Activated CD8-positive, alpha-beta T cell treated with anti-CD3 and anti-CD28 coated beads for 36 hours (primary cell): ENCODE measurements around the gene ZNF276. TPM values are rescaled to one million over a fixed set of nuclear protein-coding genes. Genes with fewer than 3 reads are reported as not detected.

Experiments used
- ATAC-seq: fragments of 200-7000 bp; cut with Tn5 transposase; one replicate; pipeline ENCODE4 v1.10.0; 2021; ENCODE audit warnings: mild to moderate bottlenecking, moderate library complexity
- CTCF ChIA-PET: fragments of 350-600 bp; sonication (Branson Sonifier 250); formaldehyde crosslinking; loops from one replicate; lab custom pipeline; 2021; ENCODE audit warnings: antibody characterized with exemption; lab: Charles Lee
- POLR2A ChIA-PET: fragments of 350-600 bp; sonication (Branson Sonifier 250); formaldehyde crosslinking; loops from one replicate; lab custom pipeline; 2021; ENCODE audit warnings: antibody characterized with exemption; lab: Charles Lee
- DNase-seq: peaks from one replicate; pipeline ENCODE4 v3.0.0-alpha.2; 2020
- H3K27ac Mint-ChIP-seq: one replicate; pipeline ENCODE4 v1.8.0; 2021; ENCODE audit warnings: mild to moderate bottlenecking, mixed read lengths
- H3K27me3 Mint-ChIP-seq: one replicate; pipeline ENCODE4 v1.8.0; 2021; ENCODE audit warnings: mixed read lengths
- H3K36me3 Mint-ChIP-seq: one replicate; pipeline ENCODE4 v1.8.0; 2021; ENCODE audit warnings: low read depth, mixed read lengths
- H3K4me1 Mint-ChIP-seq: one replicate; pipeline ENCODE4 v1.8.0; 2021; ENCODE audit warnings: low read depth, mixed read lengths
- H3K4me3 Mint-ChIP-seq: one replicate; pipeline ENCODE4 v1.8.0; 2021; ENCODE audit warnings: mild to moderate bottlenecking, moderate library complexity, mixed read lengths
- H3K9me3 Mint-ChIP-seq: one replicate; pipeline ENCODE4 v1.8.0; 2021; ENCODE audit warnings: mixed read lengths
- CTCF ChIP-seq: fragments of 200-600 bp; IDR thresholded peaks from one replicate; pipeline ENCODE4 v1.8.0; 2022; ENCODE audit warnings: antibody characterized with exemption, mild to moderate bottlenecking
- intact Hi-C: fragments of 100-400 bp; cut with micrococcal nuclease; formaldehyde crosslinking; loops from one replicate; pipeline ENCODE4 v1.10.0; 2022
- total RNA-seq, 2 experiments: library from RNA; stranded (reverse); gene quantifications; one replicate each; pipeline ENCODE4 v1.2.3, GENCODE V29; 2021

ZNF276 gene
- total RNA-seq, 2 experiments from 2014 or later, result 24.6 to 27.9 TPM

GRCh38 chr16:89739383-89739782 is 18.0 kb downstream of the ZNF276 start:
- Mint-ChIP-seq H3K27ac (no peak overlapping the region), H3K36me3 (peaks cover 50% of the 10 kb centered on the region), H3K4me1 (peaks cover 33% of the 10 kb centered on the region), H3K4me3 (no peak overlapping the region), H3K9me3 (no peaks in the 10 kb centered on the region), H3K27me3 (no peaks in the 10 kb centered on the region)
- ChIA-PET POLR2A (interaction anchor here (0.6 to 3.0 kb wide), 7 partner anchors 10 to 71 kb away, joined by 3 to 18 read pairs (median 4); partner anchors contain the start of gene CDK10), CTCF (interaction anchor here (0.9 to 4.8 kb wide), 3 partner anchors 15 to 54 kb away, joined by 5 to 21 read pairs (median 5); no protein-coding TSS in a partner anchor)
- no peak for ATAC-seq
- DNase-seq, result no peak
- no peak for TF ChIP-seq CTCF
- intact Hi-C loops, result no loop called here

- Mint-ChIP-seq H3K9me3 (no peaks in the 10 kb centered on the region), H3K27ac (no peak overlapping the region), H3K4me3 (no peak overlapping the region), H3K36me3 (peaks cover 43% of the 10 kb centered on the region), H3K4me1 (peaks cover 31% of the 10 kb centered on the region), H3K27me3 (no peaks in the 10 kb centered on the region)
- ATAC-seq, result peak; percentile 27
- intact Hi-C loops, result no loop called here
- DNase-seq, result no peak
- ChIA-PET CTCF (interaction anchor here (1.5 to 4.8 kb wide), 3 partner anchors 36 to 119 kb away, joined by 3 to 21 read pairs (median 7); no protein-coding TSS in a partner anchor), POLR2A (interaction anchor here (0.7 to 2.7 kb wide), 9 partner anchors 8 to 147 kb away, joined by 3 to 12 read pairs (median 4); no protein-coding TSS in a partner anchor)
- no peak for TF ChIP-seq CTCF
Observed at GRCh38 chr16:89741342-89742014, 20.1 kb downstream of the ZNF276 start.

DNA sequence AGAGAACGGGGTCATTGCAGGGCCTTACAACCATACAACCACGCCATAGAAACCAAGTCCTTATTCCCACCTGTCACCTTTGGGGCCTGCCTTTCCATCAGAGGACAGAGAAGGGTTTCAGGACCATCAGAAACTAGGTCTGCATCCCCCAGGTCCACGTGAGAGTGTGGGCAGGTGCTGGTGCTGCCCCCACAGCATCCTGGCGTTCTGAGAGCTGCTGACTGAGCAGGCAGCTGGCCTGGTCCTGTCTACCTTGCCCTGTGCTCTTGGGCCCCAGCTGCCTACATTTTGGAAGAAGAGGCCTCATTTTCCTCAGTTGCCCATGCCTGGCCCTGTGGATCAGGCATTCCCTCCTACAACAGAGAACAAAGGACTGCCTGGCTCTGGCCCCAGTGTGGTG is 21.6 kb downstream of the ZNF276 start:
- peak overlapping the region; percentile 65 for H3K27ac Mint-ChIP-seq
- peaks cover 35% of the 10 kb centered on the region for H3K36me3 Mint-ChIP-seq
- ATAC-seq, result no peak
- no peaks in the 10 kb centered on the region for H3K27me3 Mint-ChIP-seq
- ChIA-PET POLR2A (interaction anchor here (2.7 kb wide), 1 partner anchor 9 kb away, joined by 12 read pairs; no protein-coding TSS in a partner anchor), CTCF (interaction anchor here (4.8 kb wide), 1 partner anchor 37 kb away, joined by 21 read pairs; no protein-coding TSS in a partner anchor)
- no peak for DNase-seq
- no peaks in the 10 kb centered on the region for H3K9me3 Mint-ChIP-seq
- H3K4me1 Mint-ChIP-seq, result peaks cover 20% of the 10 kb centered on the region
- intact Hi-C loops, result no loop called here
- TF ChIP-seq CTCF, result no peak
- no peak overlapping the region for H3K4me3 Mint-ChIP-seq

DNA sequence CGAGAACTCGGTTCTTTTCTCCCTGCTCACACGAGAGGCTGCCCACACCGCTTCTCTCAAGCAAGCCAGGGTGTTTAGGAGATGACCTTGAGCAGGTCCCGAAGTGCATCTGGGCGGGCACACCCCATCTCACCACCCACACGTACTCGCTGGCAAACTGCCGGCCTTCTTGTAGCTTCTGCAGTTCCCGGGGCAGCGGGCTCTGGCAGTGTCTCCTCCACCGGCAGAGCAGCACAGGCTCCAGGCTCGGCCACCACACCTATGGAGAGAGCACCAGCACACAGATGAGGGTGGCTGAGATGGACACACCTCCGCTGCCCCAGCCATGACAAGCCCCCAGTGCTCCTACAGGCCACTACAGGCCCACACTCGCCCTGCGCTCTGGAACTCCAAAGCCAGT is 23.5 kb downstream of the ZNF276 start:
- H3K36me3 Mint-ChIP-seq, result peaks cover 36% of the 10 kb centered on the region
- intact Hi-C loops, result no loop called here
- no peak for ATAC-seq
- CTCF ChIA-PET, result no interaction called here
- peaks cover 14% of the 10 kb centered on the region for H3K4me1 Mint-ChIP-seq
- TF ChIP-seq CTCF, result no peak
- DNase-seq, result no peak
- H3K4me3 Mint-ChIP-seq, result no peak overlapping the region
- no peaks in the 10 kb centered on the region for H3K27me3 Mint-ChIP-seq
- no peak overlapping the region for H3K27ac Mint-ChIP-seq
- no peaks in the 10 kb centered on the region for H3K9me3 Mint-ChIP-seq
- POLR2A ChIA-PET, result interaction anchor here (1.6 to 1.7 kb wide), 2 partner anchors 17 to 41 kb away, joined by 3 to 4 read pairs; no protein-coding TSS in a partner anchor

DNA sequence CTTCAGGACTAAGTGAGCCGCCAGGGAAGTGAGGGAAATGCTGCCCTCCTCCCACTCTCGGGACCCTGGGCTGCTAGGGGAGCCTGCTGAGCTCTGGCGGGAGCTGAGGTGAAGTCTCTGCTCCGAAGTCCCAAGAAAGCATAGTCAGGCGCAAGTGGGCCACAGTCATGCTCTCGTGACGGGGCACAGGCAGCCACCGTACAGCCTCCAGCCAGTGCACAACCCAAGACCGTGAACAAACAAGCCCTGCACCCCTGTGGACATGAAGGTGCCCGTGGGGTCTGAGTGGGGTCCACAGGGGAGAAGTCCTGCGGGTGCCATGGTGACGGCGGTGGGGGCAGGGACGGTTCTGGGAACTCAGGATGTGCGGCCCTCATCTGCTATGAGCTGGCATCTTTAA is 24.7 kb downstream of the ZNF276 start:
- ChIA-PET CTCF (interaction anchor here (1.0 to 2.4 kb wide), 2 partner anchors 40 to 45 kb away, joined by 4 to 7 read pairs; partner anchors contain the start of gene SPATA2L), POLR2A (interaction anchor here (1.1 to 1.6 kb wide), 4 partner anchors 9 to 39 kb away, joined by 3 to 4 read pairs (median 3); no protein-coding TSS in a partner anchor)
- no peak for TF ChIP-seq CTCF
- no peak overlapping the region for H3K27ac Mint-ChIP-seq
- H3K27me3 Mint-ChIP-seq, result no peaks in the 10 kb centered on the region
- no peak overlapping the region for H3K4me3 Mint-ChIP-seq
- ATAC-seq (no peak), DNase-seq (no peak)
- H3K36me3 Mint-ChIP-seq, result peaks cover 41% of the 10 kb centered on the region
- H3K4me1 Mint-ChIP-seq, result peaks cover 14% of the 10 kb centered on the region
- no peaks in the 10 kb centered on the region for H3K9me3 Mint-ChIP-seq
- intact Hi-C loops, result no loop called here
